ENCODE data around the gene ANOS1. TPM values are rescaled to one million over a fixed set of nuclear protein-coding genes. Genes with fewer than 3 reads are reported as not detected.

Gene ANOS1
- total RNA-seq, 2 experiments from 2014 or later = not detected

- H3K27me3 Mint-ChIP-seq = no peaks in the 10 kb centered on the region
- no peaks in the 10 kb centered on the region for H3K9me3 Mint-ChIP-seq
- CTCF ChIA-PET = interaction anchor here (0.6 kb wide), 1 partner anchor 9 kb away, joined by 3 read pairs; no protein-coding TSS in a partner anchor
- no peak for DNase-seq
- no peak overlapping the region for H3K27ac Mint-ChIP-seq
- H3K4me1 Mint-ChIP-seq = no peaks in the 10 kb centered on the region
- H3K36me3 Mint-ChIP-seq (ENCODE audit: low read depth) = no peaks in the 10 kb centered on the region
- no peak overlapping the region for H3K4me3 Mint-ChIP-seq
- POLR2A ChIA-PET = no interaction called here
Observed at GRCh38 chrX:8688776-8689175, 43.2 kb downstream of the ANOS1 start.

DNA sequence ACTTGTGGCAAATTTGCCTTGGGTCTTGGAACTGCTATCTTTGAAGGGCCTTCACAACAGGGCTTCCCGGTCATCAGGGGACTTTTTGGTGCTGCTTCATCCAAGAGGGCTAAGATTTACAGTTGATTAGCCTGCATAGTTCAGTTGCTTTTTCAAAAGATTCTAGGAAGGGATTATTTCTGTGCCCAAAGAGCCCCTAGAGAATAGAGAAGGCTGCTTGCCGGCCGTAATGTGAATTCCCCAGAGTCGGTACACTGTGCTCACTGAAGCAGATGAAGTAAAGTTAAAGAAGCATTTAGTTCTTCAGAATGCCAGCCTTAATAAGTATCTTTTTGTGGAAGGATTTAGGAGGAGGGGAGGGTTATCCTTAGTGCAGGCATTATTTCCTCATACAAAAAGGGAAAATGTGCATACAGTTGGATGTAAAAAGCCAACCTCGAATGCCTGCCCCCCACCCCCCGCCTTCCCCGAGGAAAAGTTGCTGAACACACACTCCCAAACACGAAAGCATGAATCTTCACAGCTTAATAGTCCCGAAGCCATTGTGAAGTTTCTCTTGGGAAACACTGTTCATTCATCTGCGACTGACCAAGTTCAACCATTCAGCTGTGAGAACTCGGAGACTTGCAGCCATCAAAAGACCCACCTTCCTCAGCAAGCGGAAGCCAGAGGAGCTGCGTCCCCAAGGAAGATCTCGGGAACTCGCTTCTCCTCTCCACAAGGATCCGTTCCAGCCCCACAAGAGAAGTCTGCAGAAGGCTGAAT is 47.6 kb downstream of the ANOS1 start:
- H3K4me3 Mint-ChIP-seq = no peak overlapping the region
- POLR2A ChIA-PET = no interaction called here
- no peaks in the 10 kb centered on the region for H3K36me3 Mint-ChIP-seq (ENCODE audit: low read depth)
- H3K4me1 Mint-ChIP-seq = no peaks in the 10 kb centered on the region
- CTCF ChIA-PET = no interaction called here
- no peak for DNase-seq
- H3K27me3 Mint-ChIP-seq = no peaks in the 10 kb centered on the region
- H3K9me3 Mint-ChIP-seq = no peaks in the 10 kb centered on the region
- no peak overlapping the region for H3K27ac Mint-ChIP-seq

- H3K4me1 Mint-ChIP-seq = no peaks in the 10 kb centered on the region
- no peak overlapping the region for H3K27ac Mint-ChIP-seq
- no peaks in the 10 kb centered on the region for H3K27me3 Mint-ChIP-seq
- POLR2A ChIA-PET = no interaction called here
- H3K36me3 Mint-ChIP-seq (ENCODE audit: low read depth) = no peaks in the 10 kb centered on the region
- H3K9me3 Mint-ChIP-seq = no peaks in the 10 kb centered on the region
- CTCF ChIA-PET = no interaction called here
- H3K4me3 Mint-ChIP-seq = no peak overlapping the region
- DNase-seq = no peak
Observed at GRCh38 chrX:8683687-8684086, 48.2 kb downstream of the ANOS1 start.

- POLR2A ChIA-PET = no interaction called here
- H3K27ac Mint-ChIP-seq = no peak overlapping the region
Observed at GRCh38 chrX:8679550-8679949, 52.4 kb downstream of the ANOS1 start.

DNA sequence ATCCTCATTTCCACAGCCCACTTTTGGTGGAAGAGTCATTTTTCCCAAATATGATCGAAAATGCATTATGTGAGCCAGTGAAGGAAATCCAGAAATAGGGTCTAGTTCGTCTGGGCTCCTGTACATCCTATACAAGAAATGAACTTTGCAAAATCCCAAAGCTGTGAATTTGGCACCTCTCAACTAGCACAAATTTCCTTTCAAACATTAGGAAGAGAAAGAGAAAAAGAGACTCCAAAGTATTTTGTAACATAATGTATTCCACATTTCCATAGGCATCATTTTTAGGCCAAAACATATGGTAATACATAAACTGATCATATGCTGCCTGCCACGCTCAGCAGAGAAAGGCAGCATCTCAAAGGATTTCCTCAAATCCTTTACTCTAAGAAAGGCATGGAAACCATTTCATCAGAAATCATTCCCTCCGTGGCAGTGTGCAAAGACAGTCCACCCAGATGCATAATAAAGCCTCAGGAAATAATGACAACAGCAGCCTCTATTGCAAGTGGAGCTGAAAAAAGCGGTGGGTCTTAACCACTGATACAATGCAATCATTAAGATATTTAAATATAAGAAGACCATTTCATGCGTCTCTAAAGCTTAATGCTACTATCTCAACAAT is 56.8 kb downstream of the ANOS1 start:
- no peak overlapping the region for H3K4me3 Mint-ChIP-seq
- ChIA-PET POLR2A (no interaction called here), CTCF (interaction anchor here (0.7 kb wide), 1 partner anchor 65 kb away, joined by 3 read pairs; no protein-coding TSS in a partner anchor)

More at GRCh38 chrX:8679550-8679949, 52.4 kb downstream of the ANOS1 start:
- Mint-ChIP-seq H3K4me1 (no peaks in the 10 kb centered on the region), H3K9me3 (no peaks in the 10 kb centered on the region), H3K27me3 (no peaks in the 10 kb centered on the region), H3K4me3 (no peak overlapping the region), H3K36me3 (ENCODE audit: low read depth) (no peaks in the 10 kb centered on the region)
- no peak for DNase-seq
- CTCF ChIA-PET = no interaction called here

DNA sequence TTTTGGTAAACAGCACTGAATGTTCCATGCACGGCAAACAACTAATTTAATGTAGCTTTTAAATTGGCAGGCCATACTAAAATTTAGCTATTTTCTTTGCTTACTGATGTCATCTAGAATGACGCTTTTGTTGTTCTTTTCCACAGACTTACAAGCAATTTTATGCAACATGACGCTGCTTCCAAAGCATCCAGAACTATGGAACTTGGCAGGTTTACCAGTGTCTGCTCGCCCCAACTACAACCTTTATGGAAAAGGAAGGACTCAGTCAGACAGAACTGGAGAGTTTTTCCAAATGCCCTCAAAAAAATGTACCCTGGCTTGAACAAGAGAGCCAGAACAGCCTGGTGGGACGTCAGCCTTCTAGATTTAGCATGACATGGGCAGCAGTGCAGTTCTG is 58.7 kb downstream of the ANOS1 start:
- H3K9me3 Mint-ChIP-seq = no peaks in the 10 kb centered on the region
- no peak overlapping the region for H3K27ac Mint-ChIP-seq
- no peaks in the 10 kb centered on the region for H3K36me3 Mint-ChIP-seq (ENCODE audit: low read depth)
- H3K4me1 Mint-ChIP-seq = no peaks in the 10 kb centered on the region
- no peak overlapping the region for H3K4me3 Mint-ChIP-seq
- H3K27me3 Mint-ChIP-seq = no peaks in the 10 kb centered on the region
- DNase-seq = no peak
- CTCF ChIA-PET = no interaction called here
- POLR2A ChIA-PET = no interaction called here

More for the DNA sequence above, 56.8 kb downstream of the ANOS1 start:
- Mint-ChIP-seq H3K4me1 (no peaks in the 10 kb centered on the region), H3K36me3 (ENCODE audit: low read depth) (no peaks in the 10 kb centered on the region), H3K9me3 (no peaks in the 10 kb centered on the region), H3K27ac (no peak overlapping the region), H3K27me3 (no peaks in the 10 kb centered on the region)
- DNase-seq = no peak

DNA sequence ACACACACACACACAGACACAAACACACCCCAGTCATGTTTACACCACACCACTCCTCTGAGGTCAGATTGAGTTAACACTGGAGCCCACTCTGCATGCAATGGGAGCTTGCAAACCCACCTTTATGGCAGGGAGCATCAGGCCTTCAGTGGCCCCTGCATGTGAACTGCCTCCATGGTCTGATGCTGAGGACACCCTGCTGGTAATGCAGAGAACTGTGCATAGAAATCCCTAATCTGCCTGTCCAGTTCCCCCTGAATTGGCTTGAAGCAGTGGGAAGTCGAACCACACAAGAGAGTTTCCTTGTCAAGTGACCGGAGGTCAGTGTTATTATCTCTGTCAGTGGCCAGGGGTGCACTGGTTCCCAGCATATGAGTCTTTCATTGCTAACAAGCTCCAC is 59.8 kb downstream of the ANOS1 start:
- Mint-ChIP-seq H3K9me3 (no peaks in the 10 kb centered on the region), H3K4me3 (no peak overlapping the region), H3K27me3 (no peaks in the 10 kb centered on the region), H3K27ac (no peak overlapping the region), H3K36me3 (ENCODE audit: low read depth) (no peaks in the 10 kb centered on the region), H3K4me1 (no peaks in the 10 kb centered on the region)
- CTCF ChIA-PET = no interaction called here
- no peak for DNase-seq
- POLR2A ChIA-PET = no interaction called here

DNA sequence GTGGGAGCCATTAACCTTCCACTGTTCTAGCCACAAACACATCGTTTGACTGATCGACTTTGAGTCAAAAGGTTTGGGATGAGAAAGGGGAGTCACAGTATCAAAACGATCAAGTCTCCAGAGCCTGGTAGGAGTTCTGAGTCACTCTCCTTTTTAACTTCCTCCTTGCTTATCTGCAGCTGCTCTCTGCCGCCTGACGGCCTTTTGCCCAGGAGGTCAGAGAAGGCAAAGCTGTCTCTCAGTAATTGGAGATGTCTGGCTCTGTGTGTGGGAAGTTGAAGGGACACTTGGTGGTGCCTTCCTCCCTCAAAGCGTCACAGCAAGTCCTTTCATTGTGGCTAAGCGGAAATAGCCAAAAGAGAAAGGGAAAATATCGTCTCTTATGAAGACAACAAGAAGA is 63.1 kb downstream of the ANOS1 start:
- Mint-ChIP-seq H3K9me3 (no peaks in the 10 kb centered on the region), H3K4me1 (no peaks in the 10 kb centered on the region), H3K27me3 (no peaks in the 10 kb centered on the region), H3K36me3 (ENCODE audit: low read depth) (no peaks in the 10 kb centered on the region), H3K27ac (no peak overlapping the region), H3K4me3 (no peak overlapping the region)
- CTCF ChIA-PET = no interaction called here
- DNase-seq = no peak
- POLR2A ChIA-PET = no interaction called here

DNA sequence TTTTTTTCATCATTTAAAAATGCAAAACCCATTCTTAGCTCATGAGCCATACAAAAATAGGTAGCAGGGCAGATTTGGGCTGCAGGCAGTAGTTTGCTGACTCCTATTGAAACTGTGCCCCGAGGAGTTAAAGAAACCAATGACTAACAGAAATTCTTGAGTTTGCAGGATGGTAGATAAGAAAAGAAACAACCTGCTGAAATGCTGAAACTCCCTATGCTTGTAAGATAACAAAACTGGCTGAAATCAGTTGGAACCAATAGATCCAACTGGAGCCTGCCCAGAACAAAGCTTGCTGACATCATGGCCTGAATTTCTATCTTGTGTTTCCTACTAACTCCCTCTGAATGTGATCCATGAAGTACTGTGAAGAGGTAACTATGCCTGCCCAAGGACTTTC is 68.6 kb downstream of the ANOS1 start:
- Mint-ChIP-seq H3K36me3 (ENCODE audit: low read depth) (no peaks in the 10 kb centered on the region), H3K4me1 (no peaks in the 10 kb centered on the region), H3K9me3 (no peaks in the 10 kb centered on the region), H3K4me3 (no peak overlapping the region), H3K27ac (no peak overlapping the region), H3K27me3 (no peaks in the 10 kb centered on the region)
- CTCF ChIA-PET = no interaction called here
- POLR2A ChIA-PET = no interaction called here
- no peak for DNase-seq

DNA sequence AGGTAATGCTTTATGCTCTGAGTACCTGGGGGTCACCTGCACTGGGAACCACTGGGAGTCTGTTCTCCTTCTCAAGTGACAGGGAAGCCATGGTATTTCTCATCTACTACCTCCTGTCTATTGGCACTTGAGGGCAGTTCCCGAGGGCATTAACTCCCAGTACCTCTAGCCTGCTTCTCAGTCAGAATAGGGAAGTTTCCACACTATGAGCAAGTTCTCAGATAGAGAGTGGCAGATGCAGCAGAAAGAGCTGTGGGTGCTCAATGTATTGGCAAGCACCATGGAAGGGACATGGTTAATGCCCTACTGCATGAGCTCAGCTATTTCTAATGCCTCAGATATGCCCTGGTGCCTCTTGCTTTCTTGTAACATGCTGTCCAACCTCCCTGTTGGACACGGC is 74.1 kb downstream of the ANOS1 start:
- CTCF ChIA-PET = no interaction called here
- H3K4me1 Mint-ChIP-seq = no peaks in the 10 kb centered on the region
- no peaks in the 10 kb centered on the region for H3K27me3 Mint-ChIP-seq
- DNase-seq = no peak
- no peaks in the 10 kb centered on the region for H3K9me3 Mint-ChIP-seq
- no peak overlapping the region for H3K4me3 Mint-ChIP-seq
- POLR2A ChIA-PET = no interaction called here
- no peak overlapping the region for H3K27ac Mint-ChIP-seq
- H3K36me3 Mint-ChIP-seq (ENCODE audit: low read depth) = no peaks in the 10 kb centered on the region

GRCh38 chrX:8653956-8654355 is 78.0 kb downstream of the ANOS1 start:
- Mint-ChIP-seq H3K27me3 (no peaks in the 10 kb centered on the region), H3K9me3 (no peaks in the 10 kb centered on the region), H3K4me3 (no peak overlapping the region), H3K36me3 (ENCODE audit: low read depth) (no peaks in the 10 kb centered on the region), H3K4me1 (no peaks in the 10 kb centered on the region), H3K27ac (no peak overlapping the region)
- DNase-seq = no peak
- ChIA-PET CTCF (no interaction called here), POLR2A (no interaction called here)

DNA sequence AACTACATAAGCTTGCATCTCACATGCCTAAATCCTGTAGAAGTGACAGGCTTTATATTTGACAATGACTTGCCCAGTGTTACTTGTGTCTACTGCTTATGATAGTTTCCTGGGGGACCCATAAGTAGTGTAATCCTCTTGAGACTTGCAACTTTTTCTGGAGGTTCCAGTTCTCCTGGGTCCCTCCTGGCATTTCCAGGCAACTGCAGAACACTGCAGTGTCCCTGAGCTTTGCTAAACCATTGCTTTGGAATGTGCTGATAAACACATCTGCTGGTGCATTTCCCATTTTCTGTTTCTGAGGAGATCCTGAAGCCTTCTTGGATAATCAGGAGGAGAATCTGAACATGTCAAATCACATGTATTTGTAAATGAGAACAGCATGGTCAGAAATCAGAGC is 82.0 kb downstream of the ANOS1 start:
- DNase-seq = no peak
- H3K4me3 Mint-ChIP-seq = no peak overlapping the region
- CTCF ChIA-PET = no interaction called here
- no peak overlapping the region for H3K27ac Mint-ChIP-seq
- POLR2A ChIA-PET = no interaction called here
- H3K36me3 Mint-ChIP-seq (ENCODE audit: low read depth) = no peaks in the 10 kb centered on the region
- no peaks in the 10 kb centered on the region for H3K27me3 Mint-ChIP-seq
- H3K4me1 Mint-ChIP-seq = no peaks in the 10 kb centered on the region
- H3K9me3 Mint-ChIP-seq = no peaks in the 10 kb centered on the region

GRCh38 chrX:8647176-8647575 is 84.8 kb downstream of the ANOS1 start:
- Mint-ChIP-seq H3K27me3 (no peaks in the 10 kb centered on the region), H3K36me3 (ENCODE audit: low read depth) (no peaks in the 10 kb centered on the region), H3K9me3 (no peaks in the 10 kb centered on the region), H3K4me3 (no peak overlapping the region), H3K27ac (no peak overlapping the region), H3K4me1 (no peaks in the 10 kb centered on the region)
- ChIA-PET POLR2A (no interaction called here), CTCF (no interaction called here)
- no peak for DNase-seq

- Mint-ChIP-seq H3K4me3 (no peak overlapping the region), H3K36me3 (ENCODE audit: low read depth) (no peaks in the 10 kb centered on the region), H3K4me1 (no peaks in the 10 kb centered on the region), H3K27ac (no peak overlapping the region), H3K27me3 (no peaks in the 10 kb centered on the region), H3K9me3 (no peaks in the 10 kb centered on the region)
- ChIA-PET CTCF (interaction anchor here (0.7 kb wide), 1 partner anchor 18 kb away, joined by 4 read pairs; no protein-coding TSS in a partner anchor), POLR2A (no interaction called here)
- DNase-seq = no peak
Observed at GRCh38 chrX:8639949-8640475, 91.9 kb downstream of the ANOS1 start.

Data from activated CD4-positive, alpha-beta memory T cell treated with anti-CD3 and anti-CD28 coated beads, Interleukin-2, amount 10 ng/mL, durations not matched to agents 7 days and 5 days (primary cell).